Erythroblast (primary cell): ENCODE measurements around the gene AKAP4.

Experiments
- GATA1 ChIP-seq: IDR thresholded peaks from 2 replicates; pipeline ENCODE4 v1.6.1; 2011; ENCODE audit warnings: low read depth, mild to moderate bottlenecking, control low read depth, low read length, moderate library complexity
- POLR2A ChIP-seq: IDR thresholded peaks from 2 replicates; pipeline ENCODE4 v1.6.1; 2011; ENCODE audit warnings: mild to moderate bottlenecking, low read length

- no peak for TF ChIP-seq POLR2A
- TF ChIP-seq GATA1, result no peak
Measured at GRCh38 chrX:50198348-50198747, 2.5 kb downstream of the AKAP4 start.
